Calu3 (cell line): ENCODE measurements around the gene SNX32. TPM values are rescaled to one million over a fixed set of nuclear protein-coding genes. Genes with fewer than 3 reads are reported as not detected.

Experiments
- BruUV-seq: library from RNA; stranded (reverse); fragments of 400-500 nt; replicated peaks from 2 replicates; lab custom pipeline; 2021; lab: Mats Ljungman, UMichigan
- CTCF ChIA-PET: fragments of 300-600 bp; sonication (Branson Sonifier 250); formaldehyde crosslinking; loops from one replicate; lab custom pipeline; 2022; ENCODE audit warnings: antibody characterized with exemption; lab: Charles Lee
- DNase-seq: peaks from one replicate; pipeline ENCODE4 v3.0.0; 2022
- H3K27ac Mint-ChIP-seq: one replicate; pipeline ENCODE4 v1.8.0; 2022; ENCODE audit warnings: mixed read lengths; ENCODE audit not compliant: unreplicated experiment
- H3K27me3 Mint-ChIP-seq: one replicate; pipeline ENCODE4 v1.8.0; 2022; ENCODE audit warnings: mixed read lengths; ENCODE audit not compliant: unreplicated experiment
- H3K36me3 Mint-ChIP-seq: one replicate; pipeline ENCODE4 v1.8.0; 2022; ENCODE audit warnings: mild to moderate bottlenecking, moderate library complexity, mixed read lengths; ENCODE audit not compliant: insufficient read depth, unreplicated experiment
- H3K4me1 Mint-ChIP-seq: one replicate; pipeline ENCODE4 v1.8.0; 2022; ENCODE audit warnings: mild to moderate bottlenecking, low read depth, mixed read lengths; ENCODE audit not compliant: unreplicated experiment
- H3K4me3 Mint-ChIP-seq: one replicate; pipeline ENCODE4 v1.8.0; 2022; ENCODE audit warnings: mild to moderate bottlenecking, low read depth, moderate library complexity, mixed read lengths; ENCODE audit not compliant: unreplicated experiment
- H3K9me3 Mint-ChIP-seq: one replicate; pipeline ENCODE4 v1.8.0; 2022; ENCODE audit warnings: low read depth, mixed read lengths; ENCODE audit not compliant: unreplicated experiment
- CTCF ChIP-seq: fragments of 200-600 bp; IDR thresholded peaks from one replicate; pipeline ENCODE4 v1.8.0; 2022; ENCODE audit warnings: antibody characterized with exemption; ENCODE audit not compliant: unreplicated experiment
- intact Hi-C: fragments of 100-400 bp; cut with micrococcal nuclease; formaldehyde crosslinking; loops from one replicate; pipeline ENCODE4 v1.10.0; 2022; ENCODE audit not compliant: unreplicated experiment
- total RNA-seq: library from RNA; stranded (reverse); gene quantifications from 2 replicates; pipeline ENCODE4 v1.2.3, GENCODE V29; 2022

The SNX32 gene
- total RNA-seq, 1 experiment from 2014 or later = not detected

- intact Hi-C loops = no loop called here
- CTCF ChIA-PET = interaction anchor here (1.1 to 1.5 kb wide), 2 partner anchors 11 to 21 kb away, joined by 3 read pairs; no protein-coding TSS in a partner anchor
- H3K36me3 Mint-ChIP-seq = peaks cover 1% of the 10 kb centered on the region
- no peaks in the 10 kb centered on the region for H3K4me1 Mint-ChIP-seq
- no peak overlapping the region for H3K4me3 Mint-ChIP-seq
- TF ChIP-seq CTCF = no peak
- no peaks in the 10 kb centered on the region for H3K9me3 Mint-ChIP-seq
- H3K27me3 Mint-ChIP-seq = peaks cover 17% of the 10 kb centered on the region
- no peak overlapping the region for H3K27ac Mint-ChIP-seq
- no TSS peak for BruUV-seq
- no peak for DNase-seq
These were observed 32.4 kb upstream of the SNX32 start for GRCh38 chr11:65801153-65801987.

GRCh38 chr11:65802841-65803240 is 30.9 kb upstream of the SNX32 start:
- Mint-ChIP-seq H3K27ac (no peak overlapping the region), H3K4me1 (no peaks in the 10 kb centered on the region), H3K9me3 (no peaks in the 10 kb centered on the region), H3K27me3 (peaks cover 17% of the 10 kb centered on the region), H3K4me3 (no peak overlapping the region), H3K36me3 (no peaks in the 10 kb centered on the region)
- BruUV-seq = no TSS peak
- no peak for DNase-seq
- intact Hi-C loops = no loop called here
- TF ChIP-seq CTCF = no peak
- CTCF ChIA-PET = interaction anchor here (0.6 to 1.5 kb wide), 3 partner anchors 13 to 287 kb away, joined by 3 to 5 read pairs (median 4); no protein-coding TSS in a partner anchor

GRCh38 chr11:65803797-65804492 is 29.8 kb upstream of the SNX32 start:
- H3K4me3 Mint-ChIP-seq = no peak overlapping the region
- intact Hi-C loops = no loop called here
- CTCF ChIA-PET = interaction anchor here (1.5 kb wide), 1 partner anchor 24 kb away, joined by 5 read pairs; no protein-coding TSS in a partner anchor
- H3K36me3 Mint-ChIP-seq = no peaks in the 10 kb centered on the region
- H3K27ac Mint-ChIP-seq = no peak overlapping the region
- H3K9me3 Mint-ChIP-seq = no peaks in the 10 kb centered on the region
- H3K27me3 Mint-ChIP-seq = peaks cover 28% of the 10 kb centered on the region
- no peak for DNase-seq
- H3K4me1 Mint-ChIP-seq = no peaks in the 10 kb centered on the region
- no peak for TF ChIP-seq CTCF
- BruUV-seq = no TSS peak

- BruUV-seq = no TSS peak
- H3K4me3 Mint-ChIP-seq = no peak overlapping the region
- H3K36me3 Mint-ChIP-seq = peaks cover 9% of the 10 kb centered on the region
- H3K4me1 Mint-ChIP-seq = no peaks in the 10 kb centered on the region
- DNase-seq = no peak
- intact Hi-C loops = no loop called here
- CTCF ChIA-PET = interaction anchor here (0.6 to 0.8 kb wide), 2 partner anchors 10 to 106 kb away, joined by 4 read pairs; no protein-coding TSS in a partner anchor
- H3K27me3 Mint-ChIP-seq = peaks cover 59% of the 10 kb centered on the region
- TF ChIP-seq CTCF = no peak
- H3K9me3 Mint-ChIP-seq = no peaks in the 10 kb centered on the region
- no peak overlapping the region for H3K27ac Mint-ChIP-seq
These were observed 26.8 kb upstream of the SNX32 start for GRCh38 chr11:65806979-65807378.
